OCI-LY3 (cell line): ENCODE measurements around the gene LRFN2.

Source experiments
- EZH2phosphoT487 ChIP-seq: fragments of 200-600 bp; shearing (Covaris generic); IDR thresholded peaks from 2 replicates; pipeline ENCODE4 v1.6.1; 2018; ENCODE audit warnings: antibody characterized with exemption, mixed run types, low read depth
- TF ChIP-seq, protein P1 (sequence below): fragments of 200-600, 300-600 bp; sonication (generic); IDR thresholded peaks from 2 replicates; pipeline ENCODE4 v1.5.1; 2014; ENCODE audit warnings: antibody characterized with exemption, low read length, low read depth

DNA sequence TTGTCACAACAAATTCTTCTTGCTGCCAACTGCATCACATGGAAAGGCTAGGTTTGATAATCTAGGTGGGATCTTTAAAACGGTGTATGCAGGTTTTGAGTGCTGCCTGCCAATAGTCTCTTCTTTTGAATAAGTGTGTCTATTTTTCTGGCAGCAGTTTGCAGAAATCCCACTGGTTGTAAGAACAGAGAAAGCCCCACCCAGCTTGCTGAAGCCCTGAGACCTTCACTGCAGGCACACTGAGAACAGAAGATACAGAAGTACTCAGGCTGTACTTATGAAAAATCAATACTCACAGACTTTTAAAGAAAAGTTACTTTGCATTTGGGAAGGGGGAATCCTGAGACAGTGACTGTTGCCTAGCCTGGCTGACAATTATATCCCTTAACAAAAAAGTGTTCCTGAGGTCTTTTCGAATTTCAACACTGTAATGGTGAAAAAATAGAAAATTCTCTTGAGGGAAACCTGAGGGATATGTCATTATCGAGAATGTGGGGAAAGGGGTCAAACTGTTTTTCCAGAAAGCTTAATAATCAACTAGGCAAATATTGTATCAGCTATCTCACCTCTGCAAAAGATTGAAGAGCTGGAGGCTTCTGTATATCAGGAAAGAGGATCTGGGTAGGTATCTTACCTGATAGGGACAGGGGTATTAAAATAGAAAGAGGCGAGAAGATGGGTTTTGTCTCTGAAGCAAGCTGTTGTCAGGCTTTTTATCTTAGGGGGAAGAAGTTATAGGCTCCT is 199.9 kb downstream of the LRFN2 start:
- TF ChIP-seq, protein P1, sequence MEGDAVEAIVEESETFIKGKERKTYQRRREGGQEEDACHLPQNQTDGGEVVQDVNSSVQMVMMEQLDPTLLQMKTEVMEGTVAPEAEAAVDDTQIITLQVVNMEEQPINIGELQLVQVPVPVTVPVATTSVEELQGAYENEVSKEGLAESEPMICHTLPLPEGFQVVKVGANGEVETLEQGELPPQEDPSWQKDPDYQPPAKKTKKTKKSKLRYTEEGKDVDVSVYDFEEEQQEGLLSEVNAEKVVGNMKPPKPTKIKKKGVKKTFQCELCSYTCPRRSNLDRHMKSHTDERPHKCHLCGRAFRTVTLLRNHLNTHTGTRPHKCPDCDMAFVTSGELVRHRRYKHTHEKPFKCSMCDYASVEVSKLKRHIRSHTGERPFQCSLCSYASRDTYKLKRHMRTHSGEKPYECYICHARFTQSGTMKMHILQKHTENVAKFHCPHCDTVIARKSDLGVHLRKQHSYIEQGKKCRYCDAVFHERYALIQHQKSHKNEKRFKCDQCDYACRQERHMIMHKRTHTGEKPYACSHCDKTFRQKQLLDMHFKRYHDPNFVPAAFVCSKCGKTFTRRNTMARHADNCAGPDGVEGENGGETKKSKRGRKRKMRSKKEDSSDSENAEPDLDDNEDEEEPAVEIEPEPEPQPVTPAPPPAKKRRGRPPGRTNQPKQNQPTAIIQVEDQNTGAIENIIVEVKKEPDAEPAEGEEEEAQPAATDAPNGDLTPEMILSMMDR = no peak
- no peak for TF ChIP-seq EZH2phosphoT487
